ENCODE data around the gene TMEM72. TPM values are rescaled to one million over a fixed set of nuclear protein-coding genes. Genes with fewer than 3 reads are reported as not detected.

TMEM72 gene
- total RNA-seq, 1 donor from 2014 or later = not detected

DNA sequence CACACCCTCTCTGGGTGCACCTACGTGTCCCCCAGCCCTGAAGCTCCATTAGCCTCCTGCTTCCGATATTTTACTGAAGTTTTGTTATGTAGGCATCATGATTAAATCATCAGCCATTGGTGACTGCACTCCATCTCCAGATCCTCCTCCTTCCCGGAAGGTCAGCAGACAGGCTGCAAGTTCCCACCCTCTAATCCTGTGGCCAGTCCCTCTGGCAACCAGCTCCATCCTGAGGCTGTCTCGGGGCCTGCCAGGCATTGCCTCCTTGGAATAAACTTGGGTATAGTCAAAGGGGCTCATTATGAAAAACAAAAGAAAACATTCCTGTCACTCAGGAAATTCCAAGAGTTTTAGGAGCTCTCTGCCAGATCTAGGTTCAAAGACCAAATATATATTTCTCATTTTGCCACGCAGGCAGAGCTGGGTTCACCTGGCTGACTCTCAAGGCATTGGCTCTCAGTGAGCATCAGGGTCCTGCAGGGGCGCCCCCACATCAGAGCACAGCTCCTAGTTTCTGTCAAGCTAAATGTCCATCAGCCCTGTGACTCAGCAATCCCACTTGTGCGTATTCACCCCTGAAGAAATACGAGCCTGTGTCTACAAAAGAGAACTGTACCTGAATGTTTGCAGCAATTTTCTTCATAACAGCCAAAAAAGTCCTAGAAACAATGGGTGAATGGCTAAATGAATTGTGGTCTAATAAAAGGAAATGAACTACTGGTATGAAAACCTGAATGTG, 27.4 kb upstream of the TMEM72 start:
- no peak for DNase-seq
- Histone ChIP-seq H3K27ac (replicated peaks) (no peak overlapping the region), H3K27me3 (ENCODE audit: low read depth) (no peaks in the 10 kb centered on the region), H3K4me1 (peaks cover 8% of the 10 kb centered on the region), H3K36me3 (no peaks in the 10 kb centered on the region), H3K4me3 (no peak overlapping the region), H3K9me3 (replicated peaks) (no peaks in the 10 kb centered on the region)
- intact Hi-C loops (cut with micrococcal nuclease) = no loop called here
- TF ChIP-seq CTCF (IDR thresholded peaks at IDR 0.05; ENCODE audit: borderline replicate concordance) = no peak

DNA sequence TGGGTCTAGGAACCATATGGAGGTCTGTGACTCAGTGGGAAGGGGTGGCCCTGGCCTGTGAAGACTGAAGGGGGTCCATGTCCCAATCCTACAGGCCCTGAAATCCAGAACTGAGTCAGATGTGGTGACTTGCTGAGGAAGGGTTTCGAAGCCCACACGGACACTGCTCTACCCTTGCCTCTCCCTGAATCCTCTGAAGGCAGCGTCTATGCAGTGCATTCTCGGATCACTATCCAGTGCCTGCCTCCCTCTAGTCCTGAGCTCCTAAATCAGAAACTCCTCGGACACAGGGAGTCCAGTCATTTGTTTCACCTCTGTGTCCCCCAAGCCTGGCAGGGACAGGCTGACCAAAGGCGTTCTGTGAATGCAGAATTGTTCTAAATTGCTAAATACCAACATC, 25.4 kb upstream of the TMEM72 start:
- Histone ChIP-seq H3K4me1 (no peaks in the 10 kb centered on the region), H3K27ac (replicated peaks) (no peak overlapping the region), H3K36me3 (no peaks in the 10 kb centered on the region), H3K4me3 (no peak overlapping the region), H3K9me3 (replicated peaks) (no peaks in the 10 kb centered on the region), H3K27me3 (ENCODE audit: low read depth) (no peaks in the 10 kb centered on the region)
- no peak for TF ChIP-seq CTCF (IDR thresholded peaks at IDR 0.05; ENCODE audit: borderline replicate concordance)
- intact Hi-C loops (cut with micrococcal nuclease) = no loop called here
- no peak for DNase-seq

DNA sequence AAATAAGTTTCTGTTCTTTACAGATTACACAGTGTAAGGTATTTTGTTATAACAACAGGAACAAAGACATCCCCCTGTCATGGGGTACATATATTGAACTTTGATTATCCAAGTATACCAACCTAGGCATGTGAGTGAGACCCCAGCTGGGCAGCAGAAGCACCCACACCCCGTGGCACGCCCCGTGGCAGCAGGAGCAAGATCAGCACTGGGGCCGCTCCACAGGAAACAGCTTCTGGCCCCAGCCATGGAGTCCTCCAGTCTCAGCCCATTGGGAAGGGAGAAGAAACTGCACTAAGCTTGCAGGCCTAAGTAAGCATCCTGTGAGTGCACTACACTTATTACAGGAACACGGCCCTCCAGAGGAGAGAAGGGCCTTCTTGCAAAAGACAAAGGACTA, 24.2 kb upstream of the TMEM72 start:
- Histone ChIP-seq H3K4me1 (no peaks in the 10 kb centered on the region), H3K4me3 (no peak overlapping the region), H3K27ac (replicated peaks) (no peak overlapping the region), H3K27me3 (ENCODE audit: low read depth) (no peaks in the 10 kb centered on the region), H3K9me3 (replicated peaks) (no peaks in the 10 kb centered on the region), H3K36me3 (no peaks in the 10 kb centered on the region)
- DNase-seq = no peak
- no peak for TF ChIP-seq CTCF (IDR thresholded peaks at IDR 0.05; ENCODE audit: borderline replicate concordance)
- intact Hi-C loops (cut with micrococcal nuclease) = no loop called here

DNA sequence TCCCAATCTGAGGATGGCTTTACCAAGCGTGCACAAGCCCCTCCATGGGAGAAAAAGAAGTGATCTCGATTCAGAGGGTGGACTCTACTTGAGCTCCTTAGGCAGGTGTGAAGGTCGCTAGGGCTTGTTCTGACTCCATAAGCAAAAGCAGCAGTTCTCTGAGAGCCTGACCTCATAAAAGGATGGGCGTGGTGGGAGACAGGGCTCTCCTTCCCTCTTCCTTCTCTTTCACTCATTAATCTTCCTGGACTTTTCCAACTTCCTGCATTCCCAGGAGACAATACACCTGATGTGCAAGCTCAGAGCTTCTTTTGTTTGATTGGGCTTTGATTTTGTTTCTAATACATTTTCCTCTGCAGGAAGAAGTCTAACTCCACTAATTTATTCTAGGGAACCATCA, 22.3 kb upstream of the TMEM72 start:
- H3K36me3 ChIP-seq = no peaks in the 10 kb centered on the region
- H3K4me1 ChIP-seq = no peaks in the 10 kb centered on the region
- intact Hi-C loops (cut with micrococcal nuclease) = no loop called here
- no peak for TF ChIP-seq CTCF (IDR thresholded peaks at IDR 0.05; ENCODE audit: borderline replicate concordance)
- no peak overlapping the region for H3K4me3 ChIP-seq
- no peak for DNase-seq
- H3K27me3 ChIP-seq (ENCODE audit: low read depth) = no peaks in the 10 kb centered on the region
- H3K27ac ChIP-seq (replicated peaks) = no peak overlapping the region
- H3K9me3 ChIP-seq (replicated peaks) = no peaks in the 10 kb centered on the region

DNA sequence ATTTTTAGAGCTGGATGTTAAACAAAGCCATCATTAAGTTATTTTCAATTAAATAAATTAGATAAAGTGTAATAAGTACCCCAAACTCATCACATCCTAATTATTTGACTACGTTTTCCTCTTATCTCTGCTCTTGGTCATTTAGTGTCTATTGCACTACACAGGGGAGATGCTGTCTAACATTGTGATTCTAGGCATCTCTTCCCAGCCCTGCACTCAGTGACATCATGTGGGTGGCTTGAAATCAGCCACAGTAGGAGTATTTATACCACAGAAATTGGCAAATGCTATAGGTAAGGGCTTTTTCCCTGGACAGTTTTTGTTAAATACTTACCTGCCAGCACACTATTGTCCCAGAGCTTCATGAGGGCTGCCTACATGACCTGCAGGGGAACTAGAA, 21.3 kb upstream of the TMEM72 start:
- Histone ChIP-seq H3K36me3 (no peaks in the 10 kb centered on the region), H3K4me1 (no peaks in the 10 kb centered on the region), H3K27ac (replicated peaks) (no peak overlapping the region), H3K27me3 (ENCODE audit: low read depth) (no peaks in the 10 kb centered on the region), H3K4me3 (no peak overlapping the region), H3K9me3 (replicated peaks) (no peaks in the 10 kb centered on the region)
- intact Hi-C loops (cut with micrococcal nuclease) = no loop called here
- no peak for DNase-seq
- no peak for TF ChIP-seq CTCF (IDR thresholded peaks at IDR 0.05; ENCODE audit: borderline replicate concordance)
